Neural progenitor cell (in vitro differentiated cells): ENCODE measurements around the gene ZNF512. TPM values are rescaled to one million over a fixed set of nuclear protein-coding genes. Genes with fewer than 3 reads are reported as not detected.

Experiments
- DNase-seq: peaks from one replicate; pipeline ENCODE4 v3.0.0-alpha.2; 2016; ENCODE audit warnings: low spot score
- H2AFZ ChIP-seq: fragments of 200-600 bp; sonication (generic); replicated peaks from 2 replicates; pipeline ENCODE4 v1.6.1; 2016; ENCODE audit warnings: antibody characterized with exemption
- H3F3A ChIP-seq: fragments of 200-600 bp; sonication (generic); 2 replicates; pipeline ENCODE4 v1.6.1; 2016; ENCODE audit warnings: antibody characterized with exemption, low read depth
- H3K27ac ChIP-seq: fragments of 200-600 bp; sonication (generic); 2 replicates; pipeline ENCODE4 v1.5.1; 2016; ENCODE audit warnings: mild to moderate bottlenecking
- H3K27me3 ChIP-seq: fragments of 200-600 bp; sonication (generic); 2 replicates; pipeline ENCODE4 v1.6.1; 2016; ENCODE audit warnings: mild to moderate bottlenecking, moderate library complexity
- H3K36me3 ChIP-seq: fragments of 200-600 bp; sonication (generic); 2 replicates; pipeline ENCODE4 v1.5.1; 2016
- H3K4me1 ChIP-seq: fragments of 200-600 bp; sonication (generic); 2 replicates; pipeline ENCODE4 v1.6.1; 2016; ENCODE audit warnings: mixed run types
- H3K4me2 ChIP-seq: fragments of 200-600 bp; sonication (generic); 2 replicates; pipeline ENCODE4 v1.6.1; 2016
- H3K4me3 ChIP-seq: fragments of 200-600 bp; sonication (generic); 2 replicates; pipeline ENCODE4 v1.5.1; 2016
- H3K79me2 ChIP-seq: fragments of 200-600 bp; sonication (generic); 2 replicates; pipeline ENCODE4 v1.6.1; 2016; ENCODE audit warnings: low read depth
- H3K9ac ChIP-seq: fragments of 200-600 bp; sonication (generic); 2 replicates; pipeline ENCODE4 v1.6.1; 2016
- H3K9me3 ChIP-seq: fragments of 200-600 bp; sonication (generic); 2 replicates; pipeline ENCODE4 v1.5.1; 2016; ENCODE audit warnings: low read depth
- H4K20me1 ChIP-seq: fragments of 200-600 bp; sonication (generic); 2 replicates; pipeline ENCODE4 v1.6.1; 2016; ENCODE audit warnings: low read depth
- H3K27ac Mint-ChIP-seq: 3 replicates; pipeline ENCODE4 v1.8.0; 2021; ENCODE audit warnings: mixed read lengths
- H3K27me3 Mint-ChIP-seq: 2 replicates; pipeline ENCODE4 v1.8.0; 2022; ENCODE audit warnings: low read depth, mild to moderate bottlenecking, inconsistent platforms, moderate library complexity, mixed read lengths; ENCODE audit not compliant: insufficient read depth
- H3K36me3 Mint-ChIP-seq: 3 replicates; pipeline ENCODE4 v1.8.0; 2021; ENCODE audit warnings: mixed read lengths
- H3K4me1 Mint-ChIP-seq: 3 replicates; pipeline ENCODE4 v1.8.0; 2021; ENCODE audit warnings: mixed read lengths
- H3K4me3 Mint-ChIP-seq: 3 replicates; pipeline ENCODE4 v1.8.0; 2021; ENCODE audit warnings: mild to moderate bottlenecking, moderate library complexity, mixed read lengths
- H3K9me3 Mint-ChIP-seq: 3 replicates; pipeline ENCODE4 v1.8.0; 2020; ENCODE audit warnings: mixed read lengths
- CTCF ChIP-seq: fragments of 200-600 bp; sonication (generic); IDR thresholded peaks from 2 replicates; pipeline ENCODE4 v1.5.1; 2017; ENCODE audit warnings: antibody characterized with exemption, mild to moderate bottlenecking
- EZH2 ChIP-seq: fragments of 200-600 bp; sonication (generic); IDR thresholded peaks from 2 replicates; pipeline ENCODE4 v1.6.1; 2017; ENCODE audit warnings: antibody characterized with exemption, mild to moderate bottlenecking, moderate library complexity
- EZH2phosphoT487 ChIP-seq: fragments of 200-600 bp; sonication (generic); IDR thresholded peaks from 2 replicates; pipeline ENCODE4 v1.6.1; 2017; ENCODE audit warnings: antibody characterized with exemption
- total RNA-seq: library from RNA; depleted of rRNA; stranded (reverse); fragments of >200 nt; gene quantifications from 2 replicates; pipeline ENCODE4 v1.2.3, GENCODE V29; 2015; ENCODE audit warnings: low replicate concordance

The ZNF512 gene
- total RNA-seq, 1 donor from 2014 or later: 106 TPM

- Histone ChIP-seq H3K27ac (no peak overlapping the region), H3K4me1 (no peaks in the 10 kb centered on the region), H3K4me2 (no peak overlapping the region), H4K20me1 (no peaks in the 10 kb centered on the region), H3K4me3 (no peak overlapping the region), H3K79me2 (peaks cover 6% of the 10 kb centered on the region), H3K36me3 (peaks cover 4% of the 10 kb centered on the region), H3K9me3 (no peaks in the 10 kb centered on the region), H3K27me3 (no peaks in the 10 kb centered on the region), H2AFZ (no peak overlapping the region), H3F3A (no peaks in the 10 kb centered on the region), H3K9ac (no peak overlapping the region)
- no peaks in the 10 kb centered on the region for H3K4me1 Mint-ChIP-seq
- no peak overlapping the region for H3K4me3 Mint-ChIP-seq
- no peaks in the 10 kb centered on the region for H3K9me3 Mint-ChIP-seq
- peaks cover 22% of the 10 kb centered on the region for H3K36me3 Mint-ChIP-seq
- no peak overlapping the region for H3K27ac Mint-ChIP-seq
- H3K27me3 Mint-ChIP-seq: peaks cover 2% of the 10 kb centered on the region
- DNase-seq: no peak
- TF ChIP-seq EZH2 (no peak), EZH2phosphoT487 (no peak), CTCF (no peak)
Measured at GRCh38 chr2:27615316-27615715, 32.5 kb downstream of the ZNF512 start.

DNA sequence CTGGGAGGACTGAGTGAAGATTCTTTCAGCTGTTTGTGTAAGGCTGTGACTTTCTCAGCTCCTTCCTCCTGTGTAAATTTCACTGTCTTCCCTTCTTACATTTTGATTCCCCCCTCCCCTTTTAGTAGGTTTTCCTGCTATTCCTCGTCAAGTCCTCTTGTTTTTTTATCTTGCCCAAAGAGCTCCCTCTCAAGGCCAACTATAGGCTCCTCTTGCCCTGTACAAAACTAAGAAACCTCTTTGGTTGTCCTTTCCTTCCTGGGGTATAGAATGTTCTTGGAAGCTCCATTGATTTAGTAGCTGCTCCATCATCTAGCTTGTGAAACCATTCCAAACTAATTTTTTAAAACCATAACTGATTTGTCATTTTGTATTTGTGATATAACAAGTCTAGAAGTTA, 38.7 kb downstream of the ZNF512 start:
- Mint-ChIP-seq H3K4me3 (no peak overlapping the region), H3K27ac (no peak overlapping the region), H3K4me1 (no peaks in the 10 kb centered on the region), H3K36me3 (peaks cover 21% of the 10 kb centered on the region), H3K9me3 (no peaks in the 10 kb centered on the region), H3K27me3 (no peaks in the 10 kb centered on the region)
- Histone ChIP-seq H3K9ac (no peak overlapping the region), H3K4me1 (no peaks in the 10 kb centered on the region), H2AFZ (no peak overlapping the region), H3K27ac (no peak overlapping the region), H3K4me3 (no peak overlapping the region), H3K36me3 (no peaks in the 10 kb centered on the region), H3K27me3 (no peaks in the 10 kb centered on the region), H4K20me1 (no peaks in the 10 kb centered on the region), H3K79me2 (no peaks in the 10 kb centered on the region), H3F3A (peaks cover 10% of the 10 kb centered on the region), H3K4me2 (no peak overlapping the region), H3K9me3 (no peaks in the 10 kb centered on the region)
- no peak for DNase-seq
- TF ChIP-seq EZH2 (no peak), CTCF (no peak), EZH2phosphoT487 (no peak)

DNA sequence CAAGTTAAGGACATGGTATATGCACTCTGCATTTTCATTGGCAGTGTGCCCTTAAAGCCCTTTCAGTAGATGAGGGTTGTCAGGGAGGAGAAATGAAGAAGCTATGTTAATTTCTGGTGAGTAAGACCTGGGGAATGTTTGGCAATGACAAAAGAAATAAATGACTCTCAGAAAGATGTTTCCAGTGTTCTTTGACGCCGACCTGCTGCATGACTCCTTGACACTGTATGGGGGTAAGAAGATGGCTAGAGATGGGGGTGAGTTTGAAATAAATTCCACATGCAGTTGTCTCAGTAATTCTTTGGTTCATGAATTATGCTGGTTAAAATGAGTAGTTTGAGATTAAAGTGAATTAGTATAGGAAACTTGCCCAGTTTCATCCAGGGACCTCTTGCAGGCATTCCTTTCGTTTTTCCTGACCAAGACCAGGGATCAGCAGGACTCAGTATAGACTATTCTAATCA, 40.1 kb downstream of the ZNF512 start:
- Histone ChIP-seq H3K36me3 (no peaks in the 10 kb centered on the region), H3K79me2 (no peaks in the 10 kb centered on the region), H3F3A (peaks cover 10% of the 10 kb centered on the region), H3K4me3 (no peak overlapping the region), H3K9ac (no peak overlapping the region), H3K9me3 (no peaks in the 10 kb centered on the region), H3K4me2 (no peak overlapping the region), H2AFZ (no peak overlapping the region), H3K27ac (no peak overlapping the region), H3K4me1 (no peaks in the 10 kb centered on the region), H3K27me3 (no peaks in the 10 kb centered on the region), H4K20me1 (no peaks in the 10 kb centered on the region)
- Mint-ChIP-seq H3K4me1 (peaks cover 6% of the 10 kb centered on the region), H3K4me3 (no peak overlapping the region), H3K9me3 (no peaks in the 10 kb centered on the region), H3K27me3 (no peaks in the 10 kb centered on the region), H3K36me3 (peaks cover 14% of the 10 kb centered on the region), H3K27ac (no peak overlapping the region)
- TF ChIP-seq EZH2: no peak
- TF ChIP-seq EZH2phosphoT487: no peak
- no peak for TF ChIP-seq CTCF
- no peak for DNase-seq
